Right lobe of liver (tissue), 4 donors: Measurements from ENCODE around the gene MYL5.

ENCODE experiments used
- POLR2A ChIP-seq: fragments of 450-650 bp; IDR thresholded peaks from one replicate; pipeline ENCODE4 v1.6.1; 2017; ENCODE audit warnings: antibody characterized with exemption, mild to moderate bottlenecking
- TF ChIP-seq, protein P1 (sequence below), 4 donors: fragments of 200-600 bp in 3 of 4; fragments of 450-650 bp in 1 of 4; IDR thresholded peaks; one replicate each; pipeline versions ENCODE4 v1.5.1 to v1.8.0; 2016 to 2022; ENCODE audit warnings: antibody characterized with exemption in 4 of 4, mild to moderate bottlenecking in 2 of 4
- donor health status: DM: no; HTN: no; CAD: no.
- donor health status: DM: no; HTN: no; CAD: no.
- donor health status: DM: no; HTN: yes; CAD: no.

DNA sequence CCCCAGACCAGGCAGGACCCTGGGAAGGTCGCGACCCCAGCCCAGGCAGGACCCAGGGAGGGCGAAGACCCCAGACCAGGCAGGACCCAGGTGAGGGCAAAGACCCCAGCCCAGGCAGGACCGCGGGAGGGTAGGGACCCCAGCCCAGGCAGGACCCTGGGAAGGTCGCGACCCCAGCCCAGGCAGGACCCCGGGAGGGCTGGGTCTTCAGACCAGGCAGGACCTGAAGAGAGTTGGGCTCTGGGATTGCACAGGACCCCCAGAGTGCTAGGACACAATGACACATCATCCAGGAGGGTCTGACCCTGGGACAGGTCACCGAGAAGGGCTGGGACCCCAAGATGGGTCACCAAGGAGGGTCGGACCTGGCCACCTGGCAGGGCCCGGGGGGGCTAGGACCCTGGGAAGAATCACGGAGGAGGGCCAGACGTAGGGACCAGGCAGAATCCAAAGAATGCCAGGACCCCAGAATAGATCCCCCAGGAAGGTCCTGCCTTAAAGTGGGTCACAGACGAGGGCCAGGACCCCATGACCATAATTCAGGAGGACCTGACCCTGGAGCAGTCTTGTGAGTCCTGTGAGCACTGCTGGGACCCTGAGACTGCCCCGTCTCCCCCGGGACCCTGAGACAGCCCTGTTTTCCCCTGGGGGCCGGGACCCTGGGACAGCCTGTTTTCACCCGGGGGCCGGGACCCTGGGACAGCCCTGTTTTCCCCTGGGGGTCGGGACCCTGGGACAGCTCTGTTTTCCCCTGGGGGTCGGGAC lies 32.7 kb downstream of the MYL5 start:
- TF ChIP-seq, protein P1, sequence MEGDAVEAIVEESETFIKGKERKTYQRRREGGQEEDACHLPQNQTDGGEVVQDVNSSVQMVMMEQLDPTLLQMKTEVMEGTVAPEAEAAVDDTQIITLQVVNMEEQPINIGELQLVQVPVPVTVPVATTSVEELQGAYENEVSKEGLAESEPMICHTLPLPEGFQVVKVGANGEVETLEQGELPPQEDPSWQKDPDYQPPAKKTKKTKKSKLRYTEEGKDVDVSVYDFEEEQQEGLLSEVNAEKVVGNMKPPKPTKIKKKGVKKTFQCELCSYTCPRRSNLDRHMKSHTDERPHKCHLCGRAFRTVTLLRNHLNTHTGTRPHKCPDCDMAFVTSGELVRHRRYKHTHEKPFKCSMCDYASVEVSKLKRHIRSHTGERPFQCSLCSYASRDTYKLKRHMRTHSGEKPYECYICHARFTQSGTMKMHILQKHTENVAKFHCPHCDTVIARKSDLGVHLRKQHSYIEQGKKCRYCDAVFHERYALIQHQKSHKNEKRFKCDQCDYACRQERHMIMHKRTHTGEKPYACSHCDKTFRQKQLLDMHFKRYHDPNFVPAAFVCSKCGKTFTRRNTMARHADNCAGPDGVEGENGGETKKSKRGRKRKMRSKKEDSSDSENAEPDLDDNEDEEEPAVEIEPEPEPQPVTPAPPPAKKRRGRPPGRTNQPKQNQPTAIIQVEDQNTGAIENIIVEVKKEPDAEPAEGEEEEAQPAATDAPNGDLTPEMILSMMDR (IDR thresholded peaks at IDR 0.05): no peak
- no peak for TF ChIP-seq POLR2A
